ENCODE results near the gene PLCH1. TPM values are rescaled to one million over a fixed set of nuclear protein-coding genes. Genes with fewer than 3 reads are reported as not detected.

Gene PLCH1
- total and polyA plus RNA-seq, 10 of the 15 experiments (the other 5 are each of a cell fraction or from before 2014, with no cell fraction given), result 0.03 to 0.22 (median 0.04) TPM; not detected in 5

DNA sequence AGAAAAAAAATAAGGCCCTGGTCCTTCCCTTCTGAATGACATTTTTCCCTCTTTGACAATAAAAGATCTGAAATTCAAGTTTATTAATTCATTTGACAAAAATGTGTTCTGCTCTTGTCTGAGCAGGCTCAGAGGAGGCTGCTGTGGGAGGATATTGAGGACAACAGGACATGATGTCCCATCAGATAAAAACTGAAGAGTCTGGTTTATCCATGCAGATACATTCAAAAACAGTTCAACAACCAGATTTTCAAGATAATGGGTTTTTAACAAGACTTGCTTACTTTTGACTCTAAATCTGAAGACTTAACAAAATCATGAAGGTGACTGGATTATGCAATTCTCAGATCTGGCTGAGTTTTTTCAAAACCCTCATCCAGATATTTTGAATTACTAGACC, 414.5 kb downstream of the PLCH1 start:
- BruUV-seq (replicated peaks), result no TSS peak
- no peak for FAIRE-seq
- ChIA-PET POLR2A (no interaction called here), CTCF (no interaction called here), RAD21 (ENCODE audit: unreplicated experiment) (no interaction called here), SMC1A (ENCODE audit: uncharacterized antibody, unreplicated experiment) (interaction anchor here (0.8 kb wide), 1 partner anchor 12 kb away, joined by 3 read pairs; no protein-coding TSS in a partner anchor)
- no peak for DNase-seq (ENCODE audit: low read depth, low spot score)
- no peak overlapping the region for H3K27ac ChIP-seq (ENCODE audit: control insufficient read depth, insufficient read depth)
- H2AFZ ChIP-seq (ENCODE audit: control insufficient read depth, low read depth, low read length), result no peak overlapping the region
- in situ Hi-C loops (cut with MboI) (no loop called here), intact Hi-C loops (cut with micrococcal nuclease; ENCODE audit: unreplicated experiment) (no loop called here)
- no peaks in the 10 kb centered on the region for H3K27me3 ChIP-seq (replicated peaks in 1 of 2; ENCODE audit: control insufficient read depth in 2 of 2, insufficient read depth in 2 of 2, low read length in 1 of 2)
- no peak overlapping the region for H3K4me3 ChIP-seq
- H3K4me1 ChIP-seq (ENCODE audit: control insufficient read depth, insufficient read depth, low read length), result peaks cover 9% of the 10 kb centered on the region
- no peak overlapping the region for H3K4me2 ChIP-seq (ENCODE audit: control insufficient read depth, insufficient read depth)
- TF ChIP-seq CHD1 (IDR thresholded peaks at IDR 0.05; ENCODE audit: low read depth, low read length) (no peak), ASH2L (IDR thresholded peaks at IDR 0.05; ENCODE audit: borderline replicate concordance, low read depth) (no peak), SMARCA5 (IDR thresholded peaks at IDR 0.05) (no peak), MYC (IDR thresholded peaks at IDR 0.05; ENCODE audit: insufficient read depth, insufficient read length, insufficient replicate concordance, low read length, severe bottlenecking) (no peak), ZZZ3 (IDR thresholded peaks at IDR 0.05; ENCODE audit: control insufficient read depth, insufficient read length, low read depth) (no peak), CBFB (IDR thresholded peaks at IDR 0.05; ENCODE audit: low read depth) (no peak), BCL11A (IDR thresholded peaks at IDR 0.05; ENCODE audit: low read depth, low read length) (no peak), REST (IDR thresholded peaks at IDR 0.05; ENCODE audit: low read depth, low read length) (no peak), NFYB (IDR thresholded peaks at IDR 0.05; ENCODE audit: insufficient read depth, low read depth, low read length) (no peak), CREB1 (IDR thresholded peaks at IDR 0.05; ENCODE audit: low read depth) (no peak), ATF3 (IDR thresholded peaks at IDR 0.05; ENCODE audit: borderline replicate concordance, extremely low read depth, low read depth, low read length) (no peak), SMAD1 (IDR thresholded peaks at IDR 0.05; ENCODE audit: low read depth, partially characterized antibody) (no peak), ELK1 (IDR thresholded peaks at IDR 0.05; ENCODE audit: low read depth, low read length) (no peak), HDAC2 (IDR thresholded peaks at IDR 0.05) (no peak), TCF3 (IDR thresholded peaks at IDR 0.05; ENCODE audit: borderline replicate concordance, insufficient read depth, low read depth, low read length) (no peak), E4F1 (IDR thresholded peaks at IDR 0.05; ENCODE audit: borderline replicate concordance, partially characterized antibody) (no peak), YY1 (IDR thresholded peaks at IDR 0.05; ENCODE audit: low read depth, low read length) (no peak), ZNF207 (IDR thresholded peaks at IDR 0.05; ENCODE audit: borderline replicate concordance) (no peak), ZNF24 (IDR thresholded peaks at IDR 0.05) (no peak)
- ATAC-seq, result no peak
- no peaks in the 10 kb centered on the region for H3K36me3 ChIP-seq (ENCODE audit: control insufficient read depth in 2 of 2, insufficient read depth in 2 of 2, low read length in 1 of 2)
- H3K9ac ChIP-seq (ENCODE audit: control insufficient read depth, insufficient read depth, low read length), result no peak overlapping the region
- H3K9me3 ChIP-seq (replicated peaks; ENCODE audit: control insufficient read depth, insufficient read depth, low read length), result no peaks in the 10 kb centered on the region
- H3K79me2 ChIP-seq (ENCODE audit: control insufficient read depth, insufficient read depth, low read length), result no peaks in the 10 kb centered on the region
- no peaks in the 10 kb centered on the region for H4K20me1 ChIP-seq (ENCODE audit: control insufficient read depth, insufficient read depth)
